Trophoblast cell (in vitro differentiated cells and primary cell): ENCODE measurements around the gene DTNBP1. TPM values are rescaled to one million over a fixed set of nuclear protein-coding genes. Genes with fewer than 3 reads are reported as not detected.

Experiments
- DNase-seq, 2 donors: peaks; one replicate each; pipeline ENCODE4 v3.0.0-alpha.2; 2016
- H2AFZ ChIP-seq: 2 replicates; pipeline ENCODE4 v1.6.1; 2013; ENCODE audit warnings: low read length, moderate library complexity, mild to moderate bottlenecking; ENCODE audit not compliant: insufficient read depth, poor library complexity
- H2AK5ac ChIP-seq: 2 replicates; pipeline ENCODE4 v1.6.1; 2013; ENCODE audit warnings: mild to moderate bottlenecking, low read length
- H2BK120ac ChIP-seq: 2 replicates; pipeline ENCODE4 v1.6.1; 2013; ENCODE audit warnings: low read length, mild to moderate bottlenecking, moderate library complexity; ENCODE audit not compliant: insufficient read depth, poor library complexity
- H2BK12ac ChIP-seq: 2 replicates; pipeline ENCODE4 v1.6.1; 2013; ENCODE audit warnings: mild to moderate bottlenecking, low read length, moderate library complexity
- H2BK5ac ChIP-seq: 2 replicates; pipeline ENCODE4 v1.6.1; 2013; ENCODE audit warnings: low read length, low read depth, moderate library complexity, mild to moderate bottlenecking; ENCODE audit not compliant: poor library complexity
- H3K14ac ChIP-seq: 2 replicates; pipeline ENCODE4 v1.6.1; 2013; ENCODE audit warnings: mild to moderate bottlenecking, low read length
- H3K18ac ChIP-seq: 2 replicates; pipeline ENCODE4 v1.6.1; 2013; ENCODE audit warnings: mild to moderate bottlenecking, low read length
- H3K23ac ChIP-seq: 2 replicates; pipeline ENCODE4 v1.6.1; 2013; ENCODE audit warnings: low read length
- H3K27ac ChIP-seq: 2 replicates; pipeline ENCODE4 v1.5.1; 2013; ENCODE audit warnings: low read depth, mild to moderate bottlenecking, inconsistent platforms, low read length, moderate library complexity
- H3K27me3 ChIP-seq: 2 replicates; pipeline ENCODE4 v1.6.1; 2013; ENCODE audit warnings: inconsistent platforms, mild to moderate bottlenecking, low read length, moderate library complexity; ENCODE audit not compliant: insufficient read depth
- H3K36me3 ChIP-seq, 2 experiments: 1 replicate in 1 of 2; 2 replicates in 1 of 2; pipeline ENCODE4 v1.6.1; 2013; ENCODE audit warnings: low read length in 2 of 2, mild to moderate bottlenecking in 2 of 2, moderate library complexity in 1 of 2; ENCODE audit not compliant: insufficient read depth in 2 of 2, control insufficient read depth in 1 of 2
- H3K4ac ChIP-seq: 2 replicates; pipeline ENCODE4 v1.6.1; 2013; ENCODE audit warnings: low read depth, mild to moderate bottlenecking, low read length, moderate library complexity
- H3K4me1 ChIP-seq, 2 experiments: 1 replicate in 1 of 2; 2 replicates in 1 of 2; pipeline ENCODE4 v1.6.1; 2013; ENCODE audit warnings: low read length in 2 of 2, mild to moderate bottlenecking in 2 of 2, moderate library complexity in 1 of 2; ENCODE audit not compliant: insufficient read depth in 2 of 2, control insufficient read depth in 1 of 2
- H3K4me2 ChIP-seq: 2 replicates; pipeline ENCODE4 v1.6.1; 2013; ENCODE audit warnings: inconsistent platforms, mild to moderate bottlenecking, low read length, moderate library complexity
- H3K4me3 ChIP-seq: 2 replicates; pipeline ENCODE4 v1.5.1; 2013; ENCODE audit warnings: mild to moderate bottlenecking, low read depth, low read length, inconsistent platforms
- H3K79me1 ChIP-seq: one replicate; pipeline ENCODE4 v1.6.1; 2013; ENCODE audit warnings: low read length
- H3K79me2 ChIP-seq: 2 replicates; pipeline ENCODE4 v1.6.1; 2013; ENCODE audit warnings: low read length, mild to moderate bottlenecking; ENCODE audit not compliant: control insufficient read depth, insufficient read depth, poor library complexity
- H3K9ac ChIP-seq: 2 replicates; pipeline ENCODE4 v1.6.1; 2013; ENCODE audit warnings: mild to moderate bottlenecking, low read length
- H3K9me3 ChIP-seq: 2 replicates; pipeline ENCODE4 v1.6.1; 2013; ENCODE audit warnings: low read depth, mild to moderate bottlenecking, control low read depth, inconsistent platforms, low read length; ENCODE audit not compliant: insufficient read depth
- H4K12ac ChIP-seq: 2 replicates; pipeline ENCODE4 v1.6.1; 2013; ENCODE audit warnings: low read depth, mild to moderate bottlenecking, low read length, moderate library complexity
- H4K8ac ChIP-seq: 2 replicates; pipeline ENCODE4 v1.6.1; 2013; ENCODE audit warnings: low read depth, mild to moderate bottlenecking, low read length, moderate library complexity
- H4K91ac ChIP-seq: one replicate; pipeline ENCODE4 v1.6.1; 2013; ENCODE audit warnings: low read depth, mild to moderate bottlenecking, low read length, moderate library complexity
- WGBS: extraction: QIAGEN DNeasy Blood & Tissue Kit; methylation state at CpG from one replicate; pipeline ENCODE4 v1.1.7; 2013; ENCODE audit warnings: missing lambda C conversion rate; ENCODE audit not compliant: insufficient read length, insufficient coverage; ENCODE audit errors: extremely low coverage; 5-methylcytosine and 5-hydroxymethylcytosine counted together
- polyA plus RNA-seq: library from polyadenylated mRNA; stranded (reverse); fragments of 200-250 nt; gene quantifications from 2 replicates; pipeline ENCODE4 v1.2.3, GENCODE V29; 2013

The DTNBP1 gene
- polyA plus RNA-seq, result 15.2 and 15.3 TPM in 2 replicates

GRCh38 chr6:15662326-15663129, at the start of gene DTNBP1:
Gene DTNBP1, minus strand, starts transcription at chr6:15663028. Its CDS starts 159 bp downstream, at chr6:15662869.
- Histone ChIP-seq H3K14ac (peak within 1 kb of the TSS; percentile 71), H2BK120ac (peak within 1 kb of the TSS; percentile 77), H3K4me2 (peak within 1 kb of the TSS; percentile 72), H3K9ac (peak within 1 kb of the TSS; percentile 54), H3K9me3 (no peaks in the 10 kb centered on the region), H3K36me3 (no peaks in the 10 kb centered on the region), H2BK5ac (peak within 1 kb of the TSS; percentile 74), H3K27ac (no peak within 1 kb of the TSS), H2BK12ac (peak within 1 kb of the TSS; percentile 19), H3K79me2 (peaks cover 4% of the 10 kb centered on the region), H3K79me1 (peaks cover 8% of the 10 kb centered on the region), H3K4me3 (peak within 1 kb of the TSS; percentile 86), H3K18ac (peak within 1 kb of the TSS; percentile 72), H2AFZ (peak within 1 kb of the TSS; percentile 99), H3K23ac (no peak within 1 kb of the TSS), H4K12ac (peak within 1 kb of the TSS; percentile 3), H4K8ac (peak within 1 kb of the TSS; percentile 81), H3K4me1 (peaks cover 2 to 6% of the 10 kb centered on the region in 2 experiments), H2AK5ac (no peak within 1 kb of the TSS), H3K4ac (peak within 1 kb of the TSS; percentile 30), H3K27me3 (no peaks in the 10 kb centered on the region), H4K91ac (peak within 1 kb of the TSS; percentile 85)
- WGBS, result no CpG with 5 or more reads among the region's 98 CpGs
- peak; percentile 62 to 89 for DNase-seq

GRCh38 chr6:15709651-15710269, 46.9 kb upstream of the DTNBP1 start:
- Histone ChIP-seq H3K4ac (no peak overlapping the region), H3K27me3 (no peaks in the 10 kb centered on the region), H4K91ac (no peak overlapping the region), H2AK5ac (no peak overlapping the region), H2BK12ac (no peak overlapping the region), H3K4me3 (no peak overlapping the region), H3K14ac (no peak overlapping the region), H3K9me3 (peaks cover 2% of the 10 kb centered on the region), H2BK120ac (no peak overlapping the region), H4K12ac (no peak overlapping the region), H3K79me2 (no peaks in the 10 kb centered on the region), H3K4me2 (no peak overlapping the region), H3K9ac (no peak overlapping the region), H2AFZ (no peak overlapping the region), H3K18ac (no peak overlapping the region), H3K79me1 (no peaks in the 10 kb centered on the region), H3K27ac (no peak overlapping the region), H2BK5ac (no peak overlapping the region), H3K4me1 (no peaks in the 10 kb centered on the region), H3K36me3 (no peaks in the 10 kb centered on the region), H4K8ac (no peak overlapping the region), H3K23ac (no peak overlapping the region)
- DNase-seq, result no peak
- no CpG with 5 or more reads among the region's 2 CpGs for WGBS

GRCh38 chr6:15708231-15708630, 45.4 kb upstream of the DTNBP1 start:
- H3K27me3 ChIP-seq, result no peaks in the 10 kb centered on the region
- DNase-seq, result no peak
- H3K79me2 ChIP-seq, result no peaks in the 10 kb centered on the region
- H3K4me2 ChIP-seq, result no peak overlapping the region
- H2BK120ac ChIP-seq, result no peak overlapping the region
- H3K23ac ChIP-seq, result no peak overlapping the region
- H2AK5ac ChIP-seq, result no peak overlapping the region
- H4K91ac ChIP-seq, result no peak overlapping the region
- no peak overlapping the region for H3K27ac ChIP-seq
- no peak overlapping the region for H3K14ac ChIP-seq
- H3K4me1 ChIP-seq, result no peaks in the 10 kb centered on the region
- H2BK5ac ChIP-seq, result no peak overlapping the region
- no peak overlapping the region for H3K4ac ChIP-seq
- peaks cover 2% of the 10 kb centered on the region for H3K9me3 ChIP-seq
- no peak overlapping the region for H3K9ac ChIP-seq
- no peak overlapping the region for H4K8ac ChIP-seq
- H2AFZ ChIP-seq, result no peak overlapping the region
- H3K79me1 ChIP-seq, result no peaks in the 10 kb centered on the region
- H2BK12ac ChIP-seq, result no peak overlapping the region
- no CpG with 5 or more reads among the region's 5 CpGs for WGBS
- no peak overlapping the region for H3K18ac ChIP-seq
- H3K4me3 ChIP-seq, result no peak overlapping the region
- H3K36me3 ChIP-seq, result no peaks in the 10 kb centered on the region
- H4K12ac ChIP-seq, result no peak overlapping the region

GRCh38 chr6:15705981-15706380, 43.2 kb upstream of the DTNBP1 start:
- H2AK5ac ChIP-seq, result no peak overlapping the region
- no peaks in the 10 kb centered on the region for H3K27me3 ChIP-seq
- H4K91ac ChIP-seq, result no peak overlapping the region
- no peak overlapping the region for H2BK12ac ChIP-seq
- no peak overlapping the region for H3K23ac ChIP-seq
- no peak overlapping the region for H3K9ac ChIP-seq
- no peak overlapping the region for H2BK5ac ChIP-seq
- no peak overlapping the region for H2BK120ac ChIP-seq
- no peaks in the 10 kb centered on the region for H3K79me2 ChIP-seq
- no peaks in the 10 kb centered on the region for H3K9me3 ChIP-seq
- H3K4me1 ChIP-seq, result no peaks in the 10 kb centered on the region
- H3K18ac ChIP-seq, result no peak overlapping the region
- H3K79me1 ChIP-seq, result no peaks in the 10 kb centered on the region
- DNase-seq, result no peak
- no peak overlapping the region for H4K8ac ChIP-seq
- no peaks in the 10 kb centered on the region for H3K36me3 ChIP-seq
- H3K4ac ChIP-seq, result no peak overlapping the region
- H3K4me2 ChIP-seq, result no peak overlapping the region
- no CpG with 5 or more reads among the region's 3 CpGs for WGBS
- H2AFZ ChIP-seq, result no peak overlapping the region
- no peak overlapping the region for H4K12ac ChIP-seq
- no peak overlapping the region for H3K14ac ChIP-seq
- H3K4me3 ChIP-seq, result no peak overlapping the region
- no peak overlapping the region for H3K27ac ChIP-seq
